Limb (tissue), 2 donors: ENCODE measurements around the gene FBXO40.

Experiments used
- DNase-seq, 2 donors: peaks; one replicate each; pipeline ENCODE4 v3.0.0-alpha.2; 2016; ENCODE audit errors: extremely low spot score in 2 of 2

The FBXO40 gene

DNA sequence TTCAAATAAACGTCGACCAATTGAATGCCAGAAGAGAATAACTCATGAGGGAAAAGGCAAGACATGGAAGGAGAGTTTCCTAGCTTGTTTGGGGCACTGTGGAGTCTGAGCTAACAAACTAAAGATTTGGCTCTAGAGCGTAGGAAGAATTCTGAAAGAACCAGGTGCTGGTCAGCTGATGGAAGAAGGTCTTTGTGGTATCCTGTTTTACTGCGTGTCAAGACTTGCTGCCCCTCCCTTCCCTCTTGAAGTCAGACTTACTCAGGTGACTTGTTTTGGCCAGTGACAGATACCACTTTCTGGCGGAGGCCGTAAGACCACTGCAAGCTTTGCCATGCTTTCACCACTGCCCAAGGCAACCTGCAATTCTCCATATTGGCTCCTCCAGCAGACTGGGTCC lies 68.2 kb downstream of the FBXO40 start:
- no peak for DNase-seq

DNA sequence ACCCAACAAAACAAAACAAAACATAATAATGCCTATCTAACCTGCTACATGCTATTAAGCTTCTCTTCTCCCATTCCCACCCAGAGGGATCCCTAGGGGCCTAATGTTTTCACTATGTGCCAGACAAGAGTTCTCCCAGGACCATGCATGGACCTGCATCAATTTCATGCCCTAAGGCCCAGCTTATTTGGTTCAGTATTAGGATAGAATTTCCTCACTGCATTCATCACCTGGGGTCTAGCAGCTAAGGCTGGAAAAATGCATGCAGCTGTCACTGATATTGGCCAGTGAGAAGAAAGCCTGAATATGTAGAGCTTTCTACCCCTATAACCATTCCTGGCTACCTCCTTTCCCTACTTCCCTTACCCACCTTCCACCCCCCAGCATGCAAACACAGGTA lies 69.6 kb downstream of the FBXO40 start:
- DNase-seq = no peak

DNA sequence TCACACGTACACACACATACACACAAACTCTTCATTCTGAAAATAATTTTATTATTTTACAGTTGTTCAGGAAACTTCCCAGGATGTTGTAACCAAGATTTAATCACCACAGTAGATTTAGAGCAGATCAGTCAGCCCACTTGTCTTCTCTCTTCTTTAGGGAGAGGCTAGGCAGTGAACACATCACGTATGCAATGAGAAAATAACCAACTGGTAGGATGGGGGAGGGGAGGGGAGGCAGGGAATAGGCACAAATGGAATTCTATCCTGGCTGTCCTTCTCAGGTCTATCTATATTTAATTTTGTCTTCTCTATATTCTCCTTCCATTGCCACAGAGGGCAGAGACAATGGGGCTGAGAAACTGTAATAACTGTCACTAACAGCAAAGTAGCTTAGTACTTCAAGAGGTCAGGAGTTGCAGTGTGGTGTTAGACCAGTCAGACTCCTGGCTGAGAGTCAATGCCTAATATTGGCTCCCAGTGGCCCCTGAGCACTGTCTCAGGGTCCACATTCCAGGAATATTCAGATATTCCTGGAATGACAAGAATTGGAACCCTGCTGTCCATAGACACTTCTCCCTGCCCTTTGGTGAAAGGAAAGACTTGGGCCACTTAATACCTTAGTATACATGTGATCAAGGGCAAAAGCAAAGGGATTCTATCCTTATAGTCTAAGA lies 70.1 kb downstream of the FBXO40 start:
- DNase-seq = no peak

DNA sequence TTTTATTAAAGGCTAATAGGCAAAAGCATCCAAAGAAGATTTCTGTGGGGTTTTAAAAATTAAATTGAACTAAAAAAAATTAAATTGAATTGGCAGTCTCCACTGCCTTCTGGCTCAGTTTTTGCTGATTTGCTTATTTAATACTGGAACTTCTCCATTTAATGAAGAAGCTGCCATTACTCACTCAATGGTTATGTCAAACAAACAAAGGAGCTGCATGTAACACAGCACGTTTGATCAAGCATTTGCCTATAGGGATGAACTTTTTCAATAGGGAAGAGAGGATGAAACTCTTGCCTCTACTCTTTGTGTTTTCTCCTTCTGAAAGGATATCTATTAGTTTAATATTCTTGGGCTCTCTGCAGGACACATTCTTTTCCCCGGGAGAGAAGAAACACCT lies 72.3 kb downstream of the FBXO40 start:
- DNase-seq = no peak

DNA sequence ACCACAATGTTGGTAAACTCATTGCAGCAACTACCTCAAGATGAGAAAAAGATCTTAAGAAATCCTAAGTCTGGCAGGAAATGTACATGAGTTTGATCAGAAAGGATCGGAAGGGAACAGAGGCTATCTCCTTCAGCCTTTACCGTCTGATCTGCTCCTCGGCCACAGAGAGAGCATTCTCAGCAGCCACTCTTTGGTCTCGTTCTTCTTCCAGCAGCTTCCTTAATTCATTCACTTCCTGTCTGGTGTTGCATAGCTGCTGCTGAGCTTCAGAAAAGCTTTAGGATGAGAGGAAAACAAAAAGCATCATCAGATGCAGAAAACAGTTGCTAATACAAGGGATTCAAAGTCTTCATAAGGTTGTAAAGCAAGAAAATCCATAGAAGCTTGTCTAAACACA lies 74.2 kb downstream of the FBXO40 start:
- no peak for DNase-seq

DNA sequence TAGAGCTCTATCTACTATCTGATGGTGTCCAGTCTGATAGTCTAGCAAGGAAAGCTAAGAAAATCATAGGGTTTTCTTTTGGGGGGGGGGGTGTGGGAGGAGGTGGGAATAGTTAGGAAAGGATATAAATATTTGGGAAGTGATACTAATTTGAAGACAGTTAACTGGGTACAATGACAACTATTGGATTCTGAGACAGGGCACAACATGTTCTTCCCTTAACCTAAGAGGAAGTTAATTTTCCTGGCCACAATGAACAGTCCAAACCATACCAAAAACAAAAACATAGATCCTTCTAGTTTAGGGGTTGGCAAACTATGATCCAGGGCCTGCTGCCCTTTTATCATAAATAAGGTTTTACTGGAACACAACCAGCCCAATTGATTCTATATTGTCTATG lies 77.5 kb downstream of the FBXO40 start:
- DNase-seq = no peak

DNA sequence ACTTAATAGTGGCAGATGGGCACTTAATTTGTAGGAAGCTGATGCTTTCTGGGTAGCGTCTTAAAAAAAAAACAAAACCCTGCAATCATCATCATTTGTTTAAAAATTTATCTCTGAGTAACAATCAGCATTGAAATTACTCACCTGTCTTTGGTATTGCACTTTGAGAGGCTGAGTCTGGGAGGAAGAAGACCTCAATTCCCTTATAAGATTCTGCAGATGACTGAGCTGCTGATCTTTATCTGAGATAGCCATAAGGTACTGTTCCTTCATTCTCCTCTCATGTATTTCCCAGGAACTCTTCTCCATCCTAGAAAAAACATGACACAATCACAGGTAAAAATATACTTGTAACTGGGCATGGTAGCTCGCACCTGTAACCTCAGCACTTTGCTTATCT lies 84.0 kb downstream of the FBXO40 start:
- no peak for DNase-seq
